Ovary (tissue), 3 donors: ENCODE results near the gene KRTAP5-7.

Source experiments
- CTCF ChIP-seq, 3 donors: fragments of 450-650 bp in 2 of 3; fragments of 200-600 bp in 1 of 3; IDR thresholded peaks; one replicate each; pipeline versions ENCODE4 v1.5.1 to v1.8.0; 2016 to 2022; ENCODE audit warnings: antibody characterized with exemption in 3 of 3, mild to moderate bottlenecking in 1 of 3
- POLR2A ChIP-seq: fragments of 450-650 bp; IDR thresholded peaks from one replicate; pipeline ENCODE4 v1.6.1; 2017; ENCODE audit warnings: antibody characterized with exemption, mild to moderate bottlenecking, moderate library complexity
- donor health status: DM: no; HTN: no; CAD: no.

- TF ChIP-seq CTCF (IDR thresholded peaks at IDR 0.05) (no peak), POLR2A (no peak)
Observed at GRCh38 chr11:71544525-71545214, 17.6 kb downstream of the KRTAP5-7 start.
